GM10847 (cell line): ENCODE measurements around the gene LRP6.

Source experiments
- POLR2A ChIP-seq: IDR thresholded peaks from 2 replicates; pipeline ENCODE4 v1.6.1; 2011; ENCODE audit not compliant: insufficient read length; ENCODE audit errors: extremely low read depth

The LRP6 gene

DNA sequence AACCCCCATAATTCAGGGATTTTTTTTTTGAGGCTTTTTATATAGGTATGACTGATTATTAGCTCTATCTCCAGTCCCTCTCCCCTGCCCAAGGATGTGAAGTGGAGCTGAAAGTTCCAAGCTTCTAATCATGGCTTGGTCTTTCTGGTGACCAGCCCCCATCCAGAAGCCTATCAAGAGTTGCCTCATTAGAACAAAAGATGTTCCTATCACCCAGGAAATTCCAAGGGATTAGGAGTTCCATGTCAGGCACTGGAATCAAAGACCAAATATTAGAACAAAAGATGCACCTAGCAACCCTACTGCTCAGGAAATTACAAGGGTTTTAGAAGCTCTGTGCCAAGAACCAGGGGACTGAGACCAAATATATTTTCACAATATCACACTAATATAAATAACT, 29.9 kb downstream of the LRP6 start:
- TF ChIP-seq POLR2A, result no peak

DNA sequence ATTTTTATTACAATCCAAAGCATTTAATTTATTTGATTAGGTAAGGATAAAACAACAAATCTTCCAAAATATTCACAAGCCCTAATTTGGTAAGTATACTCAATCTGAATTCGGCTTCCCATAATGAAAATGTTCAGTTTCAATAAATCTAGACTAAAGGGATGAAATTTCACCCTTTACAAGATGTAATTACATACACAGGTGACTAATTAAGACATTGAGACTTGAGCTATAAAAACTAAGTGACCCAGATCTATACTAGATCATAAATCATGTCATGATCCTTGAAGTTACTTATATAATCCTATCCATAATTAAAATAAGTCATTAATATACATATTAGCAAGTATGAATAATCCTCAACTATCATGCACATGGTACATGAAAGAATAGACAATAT, 36.6 kb downstream of the LRP6 start:
- no peak for TF ChIP-seq POLR2A

DNA sequence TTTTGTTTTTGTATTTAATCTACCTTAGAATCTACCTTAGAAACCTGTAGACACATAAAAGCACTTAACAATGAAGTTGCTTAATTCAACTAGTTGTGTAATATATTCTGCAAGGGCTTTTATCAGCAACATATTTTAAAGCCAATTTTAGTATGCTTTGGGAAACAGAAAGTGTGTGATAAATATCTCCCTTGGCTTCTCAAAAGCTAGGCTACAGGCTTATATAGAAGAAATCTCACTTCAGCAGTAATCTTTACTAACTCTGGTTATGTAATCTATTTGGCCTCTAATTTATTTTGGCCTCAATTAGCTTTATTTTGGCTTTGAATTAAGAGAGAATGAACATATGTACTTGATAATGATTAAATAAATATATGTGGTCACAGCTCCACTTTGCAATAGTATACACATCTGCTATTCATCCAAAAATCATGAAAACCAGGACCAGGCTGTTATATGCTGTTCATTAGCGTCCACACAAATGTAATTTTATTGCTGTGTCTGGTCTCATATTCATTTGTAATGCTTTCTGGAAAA, 37.2 kb downstream of the LRP6 start:
- TF ChIP-seq POLR2A, result no peak

DNA sequence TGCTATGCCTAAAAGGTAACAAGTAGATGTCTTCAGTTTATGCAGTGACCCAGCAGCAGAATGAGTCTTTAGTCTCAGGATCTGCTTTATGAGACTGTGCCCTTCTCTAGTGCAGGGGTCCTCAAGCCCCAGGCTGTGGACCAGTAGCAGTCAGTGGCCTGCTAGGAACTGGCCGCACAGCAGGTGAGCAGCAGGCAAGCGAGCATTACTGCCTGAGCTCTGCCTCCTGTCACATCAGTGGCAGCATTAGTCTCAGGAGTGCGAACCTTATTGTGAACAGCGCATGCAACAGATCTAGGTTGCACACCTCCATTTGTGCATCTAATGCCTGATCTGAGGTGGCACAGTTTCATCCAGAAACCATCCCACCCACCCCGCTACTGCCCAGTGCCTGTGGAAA, 38.4 kb downstream of the LRP6 start:
- TF ChIP-seq POLR2A, result no peak

DNA sequence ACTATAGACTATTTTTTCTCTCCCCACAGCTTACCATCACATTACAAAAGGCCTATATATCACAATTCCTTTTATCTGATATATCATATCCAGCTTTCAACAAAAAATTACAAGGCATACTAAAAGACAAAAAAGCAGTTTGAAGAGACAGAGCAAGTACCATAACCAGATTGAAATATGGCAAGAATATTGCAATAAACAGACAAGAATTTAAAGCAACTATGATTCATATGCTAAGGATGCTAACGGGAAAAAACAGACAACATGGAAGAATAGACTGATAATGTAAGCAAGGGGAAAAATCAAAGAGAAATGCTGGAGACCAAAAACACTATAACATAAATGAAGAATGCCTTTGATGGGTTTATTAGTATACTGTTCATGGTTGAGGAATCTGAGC, 40.7 kb downstream of the LRP6 start:
- no peak for TF ChIP-seq POLR2A

DNA sequence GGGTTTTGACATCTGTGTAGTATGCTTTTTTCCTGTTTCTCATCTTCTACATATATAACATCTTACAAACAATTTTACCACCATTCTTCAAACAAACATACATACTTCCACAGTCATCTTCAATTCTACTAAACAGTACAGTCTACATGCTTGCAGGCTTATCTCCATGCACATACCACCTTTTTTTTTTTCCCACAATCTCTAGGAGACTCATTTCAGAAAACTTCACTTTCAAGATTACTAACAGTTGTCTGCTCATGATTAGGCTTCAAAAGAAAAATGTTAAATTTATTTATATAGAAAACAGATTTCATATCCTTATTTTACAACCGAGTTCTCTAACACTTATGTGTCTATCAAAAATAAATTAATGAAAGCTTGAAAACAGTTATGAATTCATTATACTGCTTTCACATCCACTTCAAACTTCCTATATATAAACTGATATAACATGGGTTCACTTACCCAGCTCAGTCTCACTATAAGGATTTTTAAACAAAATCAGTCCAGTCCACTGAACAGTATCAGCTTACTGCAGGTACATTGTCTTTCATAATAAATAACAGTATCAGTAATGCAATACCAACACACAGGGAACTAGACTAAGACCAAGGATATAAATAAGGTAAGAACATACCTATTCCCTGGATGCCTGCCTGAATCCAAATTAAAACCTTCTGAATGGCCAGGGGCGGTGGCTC, 42.5 kb downstream of the LRP6 start:
- no peak for TF ChIP-seq POLR2A

DNA sequence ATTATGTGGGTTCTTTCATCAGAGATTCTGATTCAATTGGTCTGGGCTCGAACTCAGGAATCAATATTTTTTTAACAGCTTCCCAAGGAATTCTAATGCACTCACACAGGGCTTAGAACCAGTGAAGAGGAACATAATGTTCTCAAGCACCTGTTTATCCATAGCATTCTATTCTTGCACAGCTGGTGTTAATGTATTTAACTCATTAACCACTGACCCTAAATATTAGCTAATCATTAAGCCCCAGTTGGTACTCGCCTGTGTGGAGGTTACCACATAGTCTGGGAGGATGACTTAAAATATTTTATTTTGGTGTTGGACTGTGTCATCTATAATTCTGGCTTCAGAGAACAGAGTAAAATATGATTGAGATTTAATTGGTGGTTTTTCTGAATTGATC, 45.3 kb downstream of the LRP6 start:
- no peak for TF ChIP-seq POLR2A

DNA sequence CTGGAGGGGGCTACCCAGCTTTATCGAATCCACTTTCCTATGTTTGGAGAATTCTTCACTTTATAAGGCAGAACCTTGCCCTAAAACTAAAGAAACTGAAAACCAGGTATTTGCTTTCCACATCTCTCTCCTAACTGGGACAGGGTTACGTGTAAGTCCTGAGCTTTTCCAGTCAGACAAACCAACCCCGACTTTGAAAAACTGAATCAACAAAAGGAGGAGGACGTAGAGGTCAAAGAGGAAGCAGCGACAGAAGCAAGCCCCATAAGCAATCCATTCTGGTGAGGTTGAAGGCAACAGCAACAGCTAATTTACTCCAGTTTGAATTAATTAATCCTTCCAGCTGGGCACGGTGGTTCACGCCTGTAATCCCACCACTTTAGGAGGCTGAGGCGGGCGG, 47.2 kb downstream of the LRP6 start:
- TF ChIP-seq POLR2A, result no peak

DNA sequence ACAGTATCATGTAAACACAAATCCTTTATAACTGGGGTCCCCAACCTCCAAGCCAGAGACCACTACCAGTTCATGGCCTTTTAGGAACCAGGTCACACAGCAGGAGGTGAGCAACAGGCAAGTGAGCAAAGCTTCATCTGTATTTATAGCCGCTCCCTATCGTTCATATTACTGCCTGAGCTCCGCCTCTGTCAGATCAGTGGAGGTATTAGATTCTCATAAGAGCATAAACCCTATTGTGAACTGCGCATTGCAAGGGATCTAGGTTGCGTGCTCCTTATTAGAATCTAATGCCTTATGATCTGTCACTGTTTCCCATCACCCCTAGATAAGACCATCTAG, 49.9 kb downstream of the LRP6 start:
- TF ChIP-seq POLR2A, result no peak

DNA sequence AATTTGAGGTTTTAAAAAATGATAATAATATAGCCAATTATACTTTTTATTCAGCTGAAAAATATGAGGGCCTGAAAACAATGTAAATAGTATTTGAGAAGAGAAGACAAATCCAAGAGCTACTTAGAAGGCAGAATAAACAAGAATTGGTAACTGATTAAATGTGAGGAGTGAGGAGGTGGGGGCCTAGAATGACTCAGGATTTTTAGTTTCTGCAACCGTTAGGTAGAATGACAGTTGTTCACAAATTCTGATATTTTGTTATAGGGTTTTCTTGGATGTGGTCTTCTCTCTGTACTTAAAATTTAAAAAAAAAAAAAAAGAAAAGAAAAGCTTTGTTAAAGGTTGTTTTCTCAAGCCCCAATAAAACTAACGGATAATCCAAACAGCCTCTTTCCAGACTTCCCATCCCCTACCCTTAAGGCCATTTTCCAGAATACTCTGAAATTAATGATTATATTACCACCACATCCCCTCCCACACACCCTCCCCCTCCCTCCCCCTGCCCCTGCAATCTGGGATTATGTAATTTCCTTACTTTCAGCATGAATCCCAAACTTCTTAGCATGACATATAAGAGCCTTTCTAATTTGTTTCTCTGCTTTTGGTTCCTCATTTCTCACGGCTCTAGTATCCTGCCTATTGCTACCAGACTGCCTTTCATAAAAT, 50.4 kb downstream of the LRP6 start:
- TF ChIP-seq POLR2A, result no peak

DNA sequence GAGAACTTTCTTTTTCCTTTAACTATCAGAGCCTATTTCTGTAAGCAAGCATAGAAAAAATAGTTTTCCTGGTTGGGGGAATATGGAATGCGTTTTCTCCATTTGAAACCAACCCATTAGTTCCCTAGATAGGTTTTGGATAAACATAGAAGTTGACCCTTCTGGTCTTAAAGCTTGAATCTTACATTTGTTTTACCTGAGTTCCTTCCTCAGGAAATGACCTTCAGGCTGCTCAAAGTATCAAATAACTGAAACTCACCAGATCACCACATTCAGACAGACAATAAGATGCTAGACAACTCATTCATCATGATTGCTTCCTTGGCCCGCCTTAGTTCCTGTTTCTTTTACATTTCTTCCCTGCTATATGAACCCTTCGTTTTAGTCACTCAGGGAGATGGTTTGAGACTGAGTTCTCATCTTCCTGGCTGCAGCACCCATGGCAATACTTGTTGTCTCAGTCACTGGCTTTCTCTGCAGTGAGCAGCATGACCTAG, 52.2 kb downstream of the LRP6 start:
- no peak for TF ChIP-seq POLR2A

DNA sequence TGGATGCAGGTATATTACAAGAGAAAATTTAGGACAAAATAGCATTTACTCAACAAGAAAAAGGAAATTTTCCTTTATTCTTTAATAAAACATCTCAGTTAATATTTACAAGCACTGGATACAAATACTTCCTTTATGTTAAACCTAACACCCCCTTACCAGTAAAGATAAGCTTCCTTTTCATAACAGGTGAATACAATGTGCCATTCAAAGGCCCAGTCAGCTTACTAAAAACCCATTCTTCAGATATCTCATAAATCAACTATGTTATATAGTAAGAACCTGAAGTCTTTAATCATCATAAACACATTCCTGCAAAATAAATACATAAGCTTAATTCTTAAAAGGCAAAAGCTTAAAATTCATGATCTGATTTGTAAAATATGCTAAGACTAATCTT, 52.6 kb downstream of the LRP6 start:
- no peak for TF ChIP-seq POLR2A

DNA sequence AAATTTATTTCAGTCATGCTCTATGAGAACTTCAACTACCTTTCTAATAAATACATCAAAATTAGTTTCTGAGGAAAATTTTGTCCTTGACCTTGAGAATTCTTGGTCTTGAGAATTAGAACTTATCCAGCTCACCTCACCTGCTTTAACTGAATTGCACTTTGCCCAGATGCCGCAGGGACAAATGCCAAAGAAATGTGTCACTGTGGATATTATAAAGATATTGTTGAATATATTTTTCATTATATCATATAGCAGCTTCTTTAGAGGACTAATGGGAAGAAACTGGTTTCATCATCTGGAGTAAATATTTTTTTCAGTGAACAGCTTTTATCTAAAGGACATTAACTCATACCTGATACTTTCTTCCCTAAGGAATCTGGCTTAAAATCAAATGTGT, 54.1 kb downstream of the LRP6 start:
- no peak for TF ChIP-seq POLR2A

DNA sequence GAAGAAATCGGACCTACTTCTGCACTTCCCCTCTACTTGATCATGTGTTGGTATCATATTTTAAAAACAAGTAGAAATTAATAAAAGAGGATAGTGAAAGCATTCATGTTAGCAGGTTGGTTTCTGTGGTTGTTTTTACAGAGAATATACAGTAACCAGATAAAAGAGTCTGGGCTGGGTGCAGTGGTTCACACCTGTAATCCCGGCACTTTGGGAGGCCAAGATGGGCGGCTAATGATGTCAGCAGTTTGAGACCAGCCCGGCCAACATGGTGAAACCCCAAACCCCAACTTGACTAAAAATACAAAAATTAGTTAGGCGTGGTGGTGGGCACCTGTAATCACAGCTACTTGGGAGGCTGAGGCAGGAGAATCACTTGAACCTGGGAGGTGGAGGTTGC, 55.9 kb downstream of the LRP6 start:
- TF ChIP-seq POLR2A, result no peak

DNA sequence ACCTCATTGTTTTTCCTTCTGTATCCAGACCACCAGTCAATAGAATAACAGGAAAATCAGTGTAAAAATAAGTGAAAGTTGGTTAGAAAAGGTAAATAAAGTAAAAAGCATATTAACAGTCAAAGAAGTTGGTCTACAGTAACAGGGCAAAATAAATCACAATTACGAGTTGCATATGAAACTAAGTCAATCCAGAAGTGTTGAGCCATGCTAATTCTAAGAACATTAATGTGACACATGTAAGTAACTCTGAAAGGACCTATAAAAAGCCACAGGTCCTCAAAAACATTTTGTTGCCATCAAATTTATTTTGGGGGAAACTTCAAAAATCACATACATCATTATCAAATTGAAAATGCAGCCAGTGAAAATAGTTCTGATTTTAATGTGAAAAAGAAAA, 56.4 kb downstream of the LRP6 start:
- TF ChIP-seq POLR2A, result no peak

DNA sequence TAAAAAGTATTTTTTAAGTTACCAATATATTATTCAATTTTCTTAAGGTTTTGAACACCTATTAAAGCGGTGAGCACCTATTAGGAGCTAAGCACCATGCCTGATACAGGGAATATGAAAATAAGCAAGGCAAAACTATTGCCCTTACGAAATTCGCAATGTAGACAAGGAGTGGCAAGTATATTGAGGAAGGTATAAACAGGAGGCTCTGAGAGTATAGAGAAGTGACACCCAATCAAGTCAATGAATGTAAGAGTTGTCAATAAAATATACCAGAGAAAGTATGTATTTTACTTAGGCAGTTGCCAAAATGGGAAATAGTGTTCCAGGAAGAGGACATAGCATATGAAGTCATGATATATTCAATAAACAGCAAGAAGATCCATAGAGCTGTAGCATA, 57.2 kb downstream of the LRP6 start:
- no peak for TF ChIP-seq POLR2A

DNA sequence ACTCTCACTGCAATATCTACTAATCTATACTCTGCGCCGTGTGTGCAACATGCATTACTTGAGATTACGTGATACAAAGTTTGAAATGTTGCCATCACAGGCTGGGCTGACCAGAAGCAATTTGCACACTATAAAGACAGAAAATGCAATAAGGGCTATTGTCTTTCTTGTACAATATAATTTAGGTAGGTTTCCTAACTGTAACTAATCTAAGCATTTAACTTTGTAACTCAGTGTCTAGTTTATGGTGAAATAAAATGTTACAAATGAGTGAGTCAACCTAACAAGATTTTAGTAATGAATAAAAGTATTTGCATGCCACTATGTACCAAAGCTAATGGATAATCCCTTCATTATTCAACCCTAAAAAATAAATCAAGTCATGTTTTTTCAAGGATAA, 57.8 kb downstream of the LRP6 start:
- TF ChIP-seq POLR2A, result no peak
